Measurements from ENCODE around the gene HOXB3.
"Not testable (repeated sequence)": the region's sequence is repeated elsewhere in the genome, so short reads cannot be mapped to it uniquely, and the experiment has no call there.

HOXB3 gene

DNA sequence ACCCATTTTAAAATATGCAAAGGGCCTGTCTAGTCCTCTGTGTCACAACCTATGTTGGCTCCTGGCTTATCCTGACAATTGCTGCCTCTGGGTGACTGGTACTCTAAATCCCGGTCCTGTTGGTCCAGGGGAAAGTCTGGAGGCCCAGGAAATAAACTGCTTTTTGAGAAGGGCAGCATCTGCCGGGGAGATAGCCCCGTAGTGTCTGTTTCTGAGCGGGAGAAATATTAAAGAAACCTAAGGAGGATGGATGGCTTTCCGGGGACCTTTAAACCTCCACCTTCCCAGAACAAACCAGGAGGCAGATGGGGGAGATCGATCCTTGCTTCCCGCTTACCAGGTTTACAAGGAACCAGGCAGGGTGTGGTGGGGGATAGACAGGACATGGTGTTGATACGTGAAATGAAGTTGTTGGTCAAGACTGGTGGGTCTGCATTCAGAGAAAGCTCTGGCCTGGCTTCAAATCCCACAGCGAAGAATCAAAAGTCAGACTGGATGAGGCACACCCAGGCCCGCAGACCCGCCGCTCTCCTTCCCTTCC lies 48.9 kb downstream of the HOXB3 start:
- DNase-seq (ENCODE audit: low read depth), result no peak
- peak overlapping the region; percentile 80 for H3K4me3 ChIP-seq (ENCODE audit: low read depth, low read length)
- in situ Hi-C loops (cut with HindIII; ENCODE audit: low sequenced_read_pairs), result no loop called here
- TF ChIP-seq CTCF (IDR thresholded peaks at IDR 0.05; ENCODE audit: low read depth, low read length, missing control alignments), result no peak

GRCh38 chr17:48540213-48540612 lies 49.8 kb downstream of the HOXB3 start:
- DNase-seq (ENCODE audit: low read depth), result no peak
- TF ChIP-seq CTCF (IDR thresholded peaks at IDR 0.05; ENCODE audit: low read depth, low read length, missing control alignments), result no peak
- in situ Hi-C loops (cut with HindIII; ENCODE audit: low sequenced_read_pairs), result no loop called here
- peak overlapping the region; percentile 2 for H3K4me3 ChIP-seq (ENCODE audit: low read depth, low read length)

DNA sequence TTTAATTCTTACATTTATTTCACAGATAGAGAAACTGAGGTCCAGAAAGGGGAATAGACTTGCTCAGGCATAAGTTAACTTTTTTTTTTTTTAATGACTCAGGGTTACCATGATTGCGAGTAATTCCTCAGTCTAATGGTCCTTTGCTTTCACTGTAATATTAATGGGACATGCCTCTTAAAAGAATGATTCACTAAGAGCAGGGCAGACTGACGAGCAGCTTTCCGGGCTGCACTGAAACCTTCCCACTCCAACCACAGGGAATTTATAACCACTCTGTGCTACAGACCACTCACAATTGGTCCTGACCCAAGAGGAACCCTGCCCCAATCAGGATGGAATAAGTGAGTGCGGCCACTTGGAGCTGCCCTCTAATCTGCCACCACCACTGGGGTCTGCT lies 50.9 kb downstream of the HOXB3 start:
- no peak overlapping the region for H3K4me3 ChIP-seq (ENCODE audit: low read depth, low read length)
- DNase-seq (ENCODE audit: low read depth), result peak; percentile 83
- in situ Hi-C loops (cut with HindIII; ENCODE audit: low sequenced_read_pairs), result no loop called here
- TF ChIP-seq CTCF (IDR thresholded peaks at IDR 0.05; ENCODE audit: low read depth, low read length, missing control alignments), result no peak

DNA sequence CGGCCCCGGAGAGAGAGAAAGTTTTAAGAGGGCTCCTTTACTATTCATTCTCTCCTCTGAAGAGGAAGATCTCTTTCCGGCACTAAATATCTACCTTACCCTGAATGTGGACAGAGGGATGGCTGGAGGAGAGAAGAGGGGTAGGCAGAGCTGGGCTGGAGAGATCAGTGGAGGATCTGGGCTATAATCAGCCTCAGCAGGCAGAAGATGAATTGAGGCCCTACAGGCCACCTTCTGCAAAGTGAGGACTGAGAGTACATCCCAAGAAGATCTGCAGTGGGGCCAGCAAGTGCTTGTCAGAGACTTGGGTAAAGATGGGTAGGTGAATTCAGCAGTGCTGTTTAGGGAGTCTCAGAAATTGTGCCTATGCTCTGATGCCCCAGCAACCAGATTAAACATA lies 52.7 kb downstream of the HOXB3 start:
- TF ChIP-seq CTCF (IDR thresholded peaks at IDR 0.05; ENCODE audit: low read depth, low read length, missing control alignments), result no peak
- DNase-seq (ENCODE audit: low read depth), result no peak
- no peak overlapping the region for H3K4me3 ChIP-seq (ENCODE audit: low read depth, low read length)
- in situ Hi-C loops (cut with HindIII; ENCODE audit: low sequenced_read_pairs), result no loop called here

GRCh38 chr17:48535793-48536559 lies 54.1 kb downstream of the HOXB3 start:
- in situ Hi-C loops (cut with HindIII; ENCODE audit: low sequenced_read_pairs); DNase-seq (ENCODE audit: low read depth); H3K4me3 ChIP-seq (ENCODE audit: low read depth, low read length): not testable (repeated sequence)

- DNase-seq (ENCODE audit: low read depth), result no peak
- in situ Hi-C loops (cut with HindIII; ENCODE audit: low sequenced_read_pairs), result no loop called here
- TF ChIP-seq CTCF (IDR thresholded peaks at IDR 0.05; ENCODE audit: low read depth, low read length, missing control alignments), result no peak
- H3K4me3 ChIP-seq (ENCODE audit: low read depth, low read length), result no peak overlapping the region
These were observed 57.8 kb downstream of the HOXB3 start for GRCh38 chr17:48532261-48532660.

- no peak for DNase-seq (ENCODE audit: low read depth)
- H3K4me3 ChIP-seq (ENCODE audit: low read depth, low read length), result no peak within 1 kb of the TSS
- no peak for TF ChIP-seq CTCF (IDR thresholded peaks at IDR 0.05; ENCODE audit: low read depth, low read length, missing control alignments)
- in situ Hi-C loops (cut with HindIII; ENCODE audit: low sequenced_read_pairs), result no loop called here
These were observed 59.2 kb downstream of the HOXB3 start, which contains the start of gene HOXB1 for GRCh38 chr17:48530887-48531272. TSS of gene HOXB1 (minus strand) at chr17:48531011. CDS start at chr17:48530904, 107 bp downstream.

All from astrocyte of the cerebellum (primary cell).